ENCODE data around the gene SMIM41. TPM values are rescaled to one million over a fixed set of nuclear protein-coding genes. Genes with fewer than 3 reads are reported as not detected.

SMIM41 gene
- total RNA-seq, 1 donor from 2014 or later = 0.16 TPM

- DNase-seq (ENCODE audit: low spot score in 2 of 2, unreplicated experiment in 2 of 2) = no peak
- Mint-ChIP-seq H3K4me1 (peaks cover 18% of the 10 kb centered on the region), H3K27ac (no peak overlapping the region), H3K9me3 (no peaks in the 10 kb centered on the region), H3K36me3 (no peaks in the 10 kb centered on the region), H3K4me3 (no peak overlapping the region), H3K27me3 (ENCODE audit: low read depth) (peaks cover 18% of the 10 kb centered on the region)
- no peak for TF ChIP-seq CTCF (IDR thresholded peaks at IDR 0.05; ENCODE audit: unreplicated experiment)
These were observed 32.6 kb upstream of the SMIM41 start for GRCh38 chr12:52046859-52047258.

GRCh38 chr12:52049286-52049685, 30.2 kb upstream of the SMIM41 start:
- DNase-seq (ENCODE audit: low spot score in 2 of 2, unreplicated experiment in 2 of 2) = no peak
- H3K27ac Mint-ChIP-seq = peak overlapping the region; percentile 89
- H3K36me3 Mint-ChIP-seq = no peaks in the 10 kb centered on the region
- H3K4me1 Mint-ChIP-seq = peaks cover 22% of the 10 kb centered on the region
- peak overlapping the region; percentile 87 for H3K4me3 Mint-ChIP-seq
- no peaks in the 10 kb centered on the region for H3K9me3 Mint-ChIP-seq
- H3K27me3 Mint-ChIP-seq (ENCODE audit: low read depth) = peaks cover 23% of the 10 kb centered on the region
- no peak for TF ChIP-seq CTCF (IDR thresholded peaks at IDR 0.05; ENCODE audit: unreplicated experiment)

DNA sequence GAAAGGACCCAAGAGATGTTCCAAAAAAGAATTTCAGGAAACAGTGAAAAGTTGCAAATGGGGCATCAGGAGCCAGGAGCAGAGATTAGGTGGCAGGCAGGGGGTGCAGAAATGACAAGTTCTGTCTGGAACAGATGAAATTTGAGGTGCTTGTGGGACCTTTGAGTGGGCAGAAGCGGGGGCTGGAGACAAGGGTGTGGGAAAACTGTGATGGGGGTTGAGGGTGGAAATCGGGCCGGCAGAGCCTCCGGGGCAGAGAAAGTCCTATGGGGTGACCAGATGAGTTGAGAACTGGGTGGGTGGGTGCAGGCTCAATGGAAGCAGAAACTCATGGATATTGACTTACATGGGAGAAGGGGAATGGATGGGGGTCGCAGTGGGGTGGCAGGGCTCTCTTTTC, 29.8 kb upstream of the SMIM41 start:
- H3K9me3 Mint-ChIP-seq = no peaks in the 10 kb centered on the region
- H3K27ac Mint-ChIP-seq = peak overlapping the region; percentile 89
- peak overlapping the region; percentile 87 for H3K4me3 Mint-ChIP-seq
- H3K4me1 Mint-ChIP-seq = peaks cover 22% of the 10 kb centered on the region
- no peak for DNase-seq (ENCODE audit: low spot score in 2 of 2, unreplicated experiment in 2 of 2)
- H3K36me3 Mint-ChIP-seq = no peaks in the 10 kb centered on the region
- no peak for TF ChIP-seq CTCF (IDR thresholded peaks at IDR 0.05; ENCODE audit: unreplicated experiment)
- H3K27me3 Mint-ChIP-seq (ENCODE audit: low read depth) = peaks cover 23% of the 10 kb centered on the region

GRCh38 chr12:52050116-52050757, 29.3 kb upstream of the SMIM41 start:
- no peak for TF ChIP-seq CTCF (IDR thresholded peaks at IDR 0.05; ENCODE audit: unreplicated experiment)
- peaks cover 22% of the 10 kb centered on the region for H3K4me1 Mint-ChIP-seq
- DNase-seq (ENCODE audit: low spot score in 2 of 2, unreplicated experiment in 2 of 2) = no peak

DNA sequence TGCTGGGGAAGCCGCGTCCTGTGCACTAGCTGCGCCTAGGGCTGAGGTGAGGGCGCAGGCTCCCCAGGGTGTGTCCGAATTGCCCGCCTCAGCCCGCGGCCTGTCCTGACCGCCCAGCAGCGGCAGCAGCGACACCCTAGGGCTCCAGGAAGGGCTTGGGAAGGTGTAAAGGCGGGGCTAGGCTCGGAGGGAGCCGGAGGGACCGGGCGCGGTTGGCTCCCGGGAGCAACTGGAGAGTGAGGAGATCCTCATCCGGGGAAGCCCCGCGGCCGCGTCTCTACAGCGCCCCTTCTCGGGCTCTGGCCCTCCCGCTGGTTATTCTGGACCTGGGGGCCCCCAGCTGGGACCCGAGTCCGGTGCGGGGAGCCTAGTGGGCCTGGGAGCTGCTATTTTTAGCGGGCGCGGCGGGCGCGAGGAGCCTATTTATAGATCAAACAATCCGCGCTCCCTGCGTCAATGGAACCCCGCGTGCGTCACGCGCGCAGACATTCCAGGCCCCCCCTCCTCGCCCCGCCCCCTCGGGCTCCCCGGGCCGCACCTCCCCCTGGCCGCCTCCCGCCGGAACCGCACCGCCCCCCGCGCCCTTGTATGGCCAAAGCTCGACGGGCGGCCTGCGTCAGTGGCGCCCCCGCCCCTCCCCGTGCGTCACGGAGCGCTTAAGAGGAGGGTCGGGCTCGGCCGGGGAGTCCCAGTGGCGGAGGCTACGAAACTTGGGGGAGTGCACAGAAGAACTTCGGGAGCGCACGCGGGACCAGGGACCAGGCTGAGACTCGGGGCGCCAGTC, 28.6 kb upstream of the SMIM41 start, which contains the start of gene NR4A1:
Gene NR4A1, plus strand, starts transcription at position 685 of the 784 bp plus-strand sequence. CDS start 2,887 bp downstream, outside the sequence.
- H3K27ac Mint-ChIP-seq = peak within 1 kb of the TSS; percentile 97

More at GRCh38 chr12:52050116-52050757, 29.3 kb upstream of the SMIM41 start:
- H3K27ac Mint-ChIP-seq = peak overlapping the region; percentile 89
- H3K4me3 Mint-ChIP-seq = peak overlapping the region; percentile 87
- H3K9me3 Mint-ChIP-seq = no peaks in the 10 kb centered on the region
- H3K27me3 Mint-ChIP-seq (ENCODE audit: low read depth) = peaks cover 23% of the 10 kb centered on the region
- H3K36me3 Mint-ChIP-seq = no peaks in the 10 kb centered on the region

More for the DNA sequence above, 28.6 kb upstream of the SMIM41 start, which contains the start of gene NR4A1:
- Mint-ChIP-seq H3K36me3 (no peaks in the 10 kb centered on the region), H3K27me3 (ENCODE audit: low read depth) (peaks cover 23% of the 10 kb centered on the region), H3K4me1 (peaks cover 22% of the 10 kb centered on the region), H3K9me3 (no peaks in the 10 kb centered on the region), H3K4me3 (peak within 1 kb of the TSS; percentile 87)
- DNase-seq (ENCODE audit: low spot score in 2 of 2, unreplicated experiment in 2 of 2) = peak; percentile 97
- no peak for TF ChIP-seq CTCF (IDR thresholded peaks at IDR 0.05; ENCODE audit: unreplicated experiment)

Measured in mesothelial cell of epicardium (in vitro differentiated cells).